Measurements from ENCODE around the gene IPCEF1.

Gene IPCEF1

GRCh38 chr6:154325142-154325541 lies 31.5 kb downstream of the IPCEF1 start:
- TF ChIP-seq CTCF (IDR thresholded peaks at IDR 0.05; ENCODE audit: low read depth, low read length, missing control alignments): no peak
- H3K4me3 ChIP-seq (ENCODE audit: low read depth, low read length): no peak overlapping the region
- no peak overlapping the region for H3K27ac ChIP-seq
- H3K27me3 ChIP-seq (replicated peaks): no peaks in the 10 kb centered on the region
- H3K36me3 ChIP-seq (replicated peaks): no peaks in the 10 kb centered on the region
- in situ Hi-C loops (cut with HindIII; ENCODE audit: low pct_ligation_motif_present, low sequenced_read_pairs): no loop called here
- no peak for DNase-seq

- no peak for TF ChIP-seq CTCF (IDR thresholded peaks at IDR 0.05; ENCODE audit: low read depth, low read length, missing control alignments)
- in situ Hi-C loops (cut with HindIII; ENCODE audit: low pct_ligation_motif_present, low sequenced_read_pairs): no loop called here
Measured at GRCh38 chr6:154320181-154320580, 36.4 kb downstream of the IPCEF1 start.

GRCh38 chr6:154319231-154319858 lies 37.3 kb downstream of the IPCEF1 start:
- no peaks in the 10 kb centered on the region for H3K27me3 ChIP-seq (replicated peaks)
- no peak overlapping the region for H3K4me3 ChIP-seq (ENCODE audit: low read depth, low read length)
- DNase-seq: peak; percentile 29
- in situ Hi-C loops (cut with HindIII; ENCODE audit: low pct_ligation_motif_present, low sequenced_read_pairs): no loop called here
- no peaks in the 10 kb centered on the region for H3K36me3 ChIP-seq (replicated peaks)
- H3K27ac ChIP-seq: peak overlapping the region; percentile 19
- no peak for TF ChIP-seq CTCF (IDR thresholded peaks at IDR 0.05; ENCODE audit: low read depth, low read length, missing control alignments)

More at GRCh38 chr6:154320181-154320580, 36.4 kb downstream of the IPCEF1 start:
- Histone ChIP-seq H3K4me3 (ENCODE audit: low read depth, low read length) (no peak overlapping the region), H3K27ac (no peak overlapping the region), H3K27me3 (replicated peaks) (no peaks in the 10 kb centered on the region), H3K36me3 (replicated peaks) (no peaks in the 10 kb centered on the region)
- DNase-seq: no peak

GRCh38 chr6:154318721-154319120 lies 37.9 kb downstream of the IPCEF1 start:
- H3K36me3 ChIP-seq (replicated peaks): no peaks in the 10 kb centered on the region
- no peak overlapping the region for H3K4me3 ChIP-seq (ENCODE audit: low read depth, low read length)
- no peak for TF ChIP-seq CTCF (IDR thresholded peaks at IDR 0.05; ENCODE audit: low read depth, low read length, missing control alignments)
- no peak for DNase-seq
- peak overlapping the region; percentile 0 for H3K27ac ChIP-seq
- in situ Hi-C loops (cut with HindIII; ENCODE audit: low pct_ligation_motif_present, low sequenced_read_pairs): no loop called here
- H3K27me3 ChIP-seq (replicated peaks): no peaks in the 10 kb centered on the region

GRCh38 chr6:154316131-154316530 lies 40.5 kb downstream of the IPCEF1 start:
- Histone ChIP-seq H3K36me3 (replicated peaks) (no peaks in the 10 kb centered on the region), H3K27ac (no peak overlapping the region), H3K4me3 (ENCODE audit: low read depth, low read length) (no peak overlapping the region), H3K27me3 (replicated peaks) (no peaks in the 10 kb centered on the region)
- in situ Hi-C loops (cut with HindIII; ENCODE audit: low pct_ligation_motif_present, low sequenced_read_pairs): no loop called here
- no peak for TF ChIP-seq CTCF (IDR thresholded peaks at IDR 0.05; ENCODE audit: low read depth, low read length, missing control alignments)
- DNase-seq: no peak

GRCh38 chr6:154314084-154314483 lies 42.5 kb downstream of the IPCEF1 start:
- Histone ChIP-seq H3K4me3 (ENCODE audit: low read depth, low read length) (no peak overlapping the region), H3K27me3 (replicated peaks) (no peaks in the 10 kb centered on the region), H3K27ac (no peak overlapping the region), H3K36me3 (replicated peaks) (no peaks in the 10 kb centered on the region)
- DNase-seq: no peak
- in situ Hi-C loops (cut with HindIII; ENCODE audit: low pct_ligation_motif_present, low sequenced_read_pairs): no loop called here
- no peak for TF ChIP-seq CTCF (IDR thresholded peaks at IDR 0.05; ENCODE audit: low read depth, low read length, missing control alignments)

All from brain microvascular endothelial cell (primary cell).